22Rv1 (cell line): ENCODE results near the gene SORL1.

Experiments
- CTCF ChIP-seq: fragments of 450-650 bp; IDR thresholded peaks from 2 replicates; pipeline ENCODE4 v1.5.1; 2017; ENCODE audit warnings: mild to moderate bottlenecking
- ZFX ChIP-seq: fragments of 450-650 bp; IDR thresholded peaks from 2 replicates; pipeline ENCODE4 v1.6.1; 2017; ENCODE audit warnings: antibody characterized with exemption, borderline replicate concordance

GRCh38 chr11:121443688-121444275 is 8.3 kb upstream of the SORL1 start:
- TF ChIP-seq CTCF (no peak), ZFX (no peak)
